ENCODE results near the gene EPM2A. TPM values are rescaled to one million over a fixed set of nuclear protein-coding genes. Genes with fewer than 3 reads are reported as not detected.

EPM2A gene
- total and polyA plus RNA-seq, 10 of the 15 experiments (the other 5 are each of a cell fraction or from before 2014, with no cell fraction given): 3.4 to 13.0 (median 7.9) TPM

DNA sequence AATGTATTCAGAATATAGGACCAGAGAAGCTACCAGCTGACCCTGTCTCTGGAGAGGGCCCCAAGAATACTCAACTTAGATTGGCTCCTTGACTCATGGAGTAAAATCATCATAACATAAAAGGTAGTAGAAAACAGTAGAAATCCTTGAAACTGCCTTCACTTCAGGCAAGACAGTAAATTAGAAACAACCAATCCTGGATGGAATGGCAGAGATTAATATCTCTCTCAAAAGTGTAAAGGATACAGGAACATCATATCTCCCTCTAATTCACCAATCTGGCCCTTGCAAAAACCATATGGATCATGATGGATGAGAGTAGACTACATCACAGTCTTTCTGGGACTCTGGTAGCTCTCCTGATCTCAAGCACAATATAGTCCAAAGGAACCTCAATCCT lies 20.4 kb upstream of the EPM2A start:
- H3K9ac ChIP-seq (ENCODE audit: control insufficient read depth, insufficient read depth, low read length): no peak overlapping the region
- H3K27me3 ChIP-seq (replicated peaks in 1 of 2; ENCODE audit: control insufficient read depth in 2 of 2, insufficient read depth in 2 of 2, low read length in 1 of 2): no peaks in the 10 kb centered on the region
- ChIA-PET SMC1A (ENCODE audit: uncharacterized antibody, unreplicated experiment) (no interaction called here), RAD21 (ENCODE audit: unreplicated experiment) (no interaction called here), CTCF (no interaction called here), POLR2A (no interaction called here)
- H3K36me3 ChIP-seq (ENCODE audit: control insufficient read depth in 2 of 2, insufficient read depth in 2 of 2, low read length in 1 of 2): no peaks in the 10 kb centered on the region
- H3K4me1 ChIP-seq (ENCODE audit: control insufficient read depth, insufficient read depth, low read length): no peaks in the 10 kb centered on the region
- H3K4me3 ChIP-seq: no peak overlapping the region
- H2AFZ ChIP-seq (ENCODE audit: control insufficient read depth, low read depth, low read length): no peak overlapping the region
- BruUV-seq (replicated peaks): no TSS peak
- FAIRE-seq: no peak
- no peak overlapping the region for H3K4me2 ChIP-seq (ENCODE audit: control insufficient read depth, insufficient read depth)
- TF ChIP-seq, protein P1, sequence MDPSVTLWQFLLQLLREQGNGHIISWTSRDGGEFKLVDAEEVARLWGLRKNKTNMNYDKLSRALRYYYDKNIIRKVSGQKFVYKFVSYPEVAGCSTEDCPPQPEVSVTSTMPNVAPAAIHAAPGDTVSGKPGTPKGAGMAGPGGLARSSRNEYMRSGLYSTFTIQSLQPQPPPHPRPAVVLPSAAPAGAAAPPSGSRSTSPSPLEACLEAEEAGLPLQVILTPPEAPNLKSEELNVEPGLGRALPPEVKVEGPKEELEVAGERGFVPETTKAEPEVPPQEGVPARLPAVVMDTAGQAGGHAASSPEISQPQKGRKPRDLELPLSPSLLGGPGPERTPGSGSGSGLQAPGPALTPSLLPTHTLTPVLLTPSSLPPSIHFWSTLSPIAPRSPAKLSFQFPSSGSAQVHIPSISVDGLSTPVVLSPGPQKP (IDR thresholded peaks at IDR 0.05; ENCODE audit: low read depth, low read length): no peak
- no peak for TF ChIP-seq NFYA (IDR thresholded peaks at IDR 0.05; ENCODE audit: borderline replicate concordance, low read depth, low read length)
- no peak for TF ChIP-seq RBBP5 (conservative IDR thresholded peaks at IDR 0.05)
- no peak for TF ChIP-seq ZNF24 (IDR thresholded peaks at IDR 0.05)
- TF ChIP-seq HDAC2 (IDR thresholded peaks at IDR 0.05): no peak
- no peak for TF ChIP-seq EP300 (IDR thresholded peaks at IDR 0.05; ENCODE audit: borderline replicate concordance in 1 of 2, control insufficient read depth in 1 of 2, low read depth in 2 of 2, low read length in 2 of 2)
- TF ChIP-seq CBFB (IDR thresholded peaks at IDR 0.05; ENCODE audit: low read depth): no peak
- no peak for TF ChIP-seq E2F4 (IDR thresholded peaks at IDR 0.05; ENCODE audit: low read depth, low read length)
- TF ChIP-seq BCL11A (IDR thresholded peaks at IDR 0.05; ENCODE audit: low read depth, low read length): no peak
- TF ChIP-seq ETV6 (conservative IDR thresholded peaks at IDR 0.05 in 1 of 2, IDR thresholded peaks at IDR 0.05 in 1 of 2; ENCODE audit: borderline replicate concordance in 1 of 2, low read depth in 1 of 2): no peak
- no peak for TF ChIP-seq CREM (IDR thresholded peaks at IDR 0.05; ENCODE audit: low read depth)
- TF ChIP-seq, protein P2, sequence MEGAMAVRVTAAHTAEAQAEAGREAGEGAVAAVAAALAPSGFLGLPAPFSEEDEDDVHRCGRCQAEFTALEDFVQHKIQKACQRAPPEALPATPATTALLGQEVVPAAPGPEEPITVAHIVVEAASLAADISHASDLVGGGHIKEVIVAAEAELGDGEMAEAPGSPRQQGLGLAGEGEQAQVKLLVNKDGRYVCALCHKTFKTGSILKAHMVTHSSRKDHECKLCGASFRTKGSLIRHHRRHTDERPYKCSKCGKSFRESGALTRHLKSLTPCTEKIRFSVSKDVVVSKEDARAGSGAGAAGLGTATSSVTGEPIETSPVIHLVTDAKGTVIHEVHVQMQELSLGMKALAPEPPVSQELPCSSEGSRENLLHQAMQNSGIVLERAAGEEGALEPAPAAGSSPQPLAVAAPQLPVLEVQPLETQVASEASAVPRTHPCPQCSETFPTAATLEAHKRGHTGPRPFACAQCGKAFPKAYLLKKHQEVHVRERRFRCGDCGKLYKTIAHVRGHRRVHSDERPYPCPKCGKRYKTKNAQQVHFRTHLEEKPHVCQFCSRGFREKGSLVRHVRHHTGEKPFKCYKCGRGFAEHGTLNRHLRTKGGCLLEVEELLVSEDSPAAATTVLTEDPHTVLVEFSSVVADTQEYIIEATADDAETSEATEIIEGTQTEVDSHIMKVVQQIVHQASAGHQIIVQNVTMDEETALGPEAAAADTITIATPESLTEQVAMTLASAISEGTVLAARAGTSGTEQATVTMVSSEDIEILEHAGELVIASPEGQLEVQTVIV (IDR thresholded peaks at IDR 0.05; ENCODE audit: borderline replicate concordance, partially characterized antibody): no peak
- no peak for TF ChIP-seq ZNF274 (IDR thresholded peaks at IDR 0.05; ENCODE audit: insufficient read depth, insufficient read length)
- TF ChIP-seq, protein P3, sequence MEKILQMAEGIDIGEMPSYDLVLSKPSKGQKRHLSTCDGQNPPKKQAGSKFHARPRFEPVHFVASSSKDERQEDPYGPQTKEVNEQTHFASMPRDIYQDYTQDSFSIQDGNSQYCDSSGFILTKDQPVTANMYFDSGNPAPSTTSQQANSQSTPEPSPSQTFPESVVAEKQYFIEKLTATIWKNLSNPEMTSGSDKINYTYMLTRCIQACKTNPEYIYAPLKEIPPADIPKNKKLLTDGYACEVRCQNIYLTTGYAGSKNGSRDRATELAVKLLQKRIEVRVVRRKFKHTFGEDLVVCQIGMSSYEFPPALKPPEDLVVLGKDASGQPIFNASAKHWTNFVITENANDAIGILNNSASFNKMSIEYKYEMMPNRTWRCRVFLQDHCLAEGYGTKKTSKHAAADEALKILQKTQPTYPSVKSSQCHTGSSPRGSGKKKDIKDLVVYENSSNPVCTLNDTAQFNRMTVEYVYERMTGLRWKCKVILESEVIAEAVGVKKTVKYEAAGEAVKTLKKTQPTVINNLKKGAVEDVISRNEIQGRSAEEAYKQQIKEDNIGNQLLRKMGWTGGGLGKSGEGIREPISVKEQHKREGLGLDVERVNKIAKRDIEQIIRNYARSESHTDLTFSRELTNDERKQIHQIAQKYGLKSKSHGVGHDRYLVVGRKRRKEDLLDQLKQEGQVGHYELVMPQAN (conservative IDR thresholded peaks at IDR 0.05): no peak
- no peak for TF ChIP-seq MLLT1 (IDR thresholded peaks at IDR 0.05)
- TF ChIP-seq ZNF622 (IDR thresholded peaks at IDR 0.05): no peak
- TF ChIP-seq HDGF (IDR thresholded peaks at IDR 0.05): no peak
- in situ Hi-C loops (cut with MboI): no loop called here
- H3K9me3 ChIP-seq (replicated peaks; ENCODE audit: control insufficient read depth, insufficient read depth, low read length): no peaks in the 10 kb centered on the region
- no peak for ATAC-seq
- H3K79me2 ChIP-seq (ENCODE audit: control insufficient read depth, insufficient read depth, low read length): no peaks in the 10 kb centered on the region
- DNase-seq (ENCODE audit: low read depth, low spot score): no peak
- intact Hi-C loops (cut with micrococcal nuclease; ENCODE audit: unreplicated experiment): no loop called here
- H4K20me1 ChIP-seq (ENCODE audit: control insufficient read depth, insufficient read depth): no peaks in the 10 kb centered on the region
- H3K27ac ChIP-seq (ENCODE audit: control insufficient read depth, insufficient read depth): no peak overlapping the region
